ENCODE data around the gene GLYR1. TPM values are rescaled to one million over a fixed set of nuclear protein-coding genes. Genes with fewer than 3 reads are reported as not detected.

Gene GLYR1
- polyA plus RNA-seq, 1 donor from 2014 or later: 78.6 TPM

DNA sequence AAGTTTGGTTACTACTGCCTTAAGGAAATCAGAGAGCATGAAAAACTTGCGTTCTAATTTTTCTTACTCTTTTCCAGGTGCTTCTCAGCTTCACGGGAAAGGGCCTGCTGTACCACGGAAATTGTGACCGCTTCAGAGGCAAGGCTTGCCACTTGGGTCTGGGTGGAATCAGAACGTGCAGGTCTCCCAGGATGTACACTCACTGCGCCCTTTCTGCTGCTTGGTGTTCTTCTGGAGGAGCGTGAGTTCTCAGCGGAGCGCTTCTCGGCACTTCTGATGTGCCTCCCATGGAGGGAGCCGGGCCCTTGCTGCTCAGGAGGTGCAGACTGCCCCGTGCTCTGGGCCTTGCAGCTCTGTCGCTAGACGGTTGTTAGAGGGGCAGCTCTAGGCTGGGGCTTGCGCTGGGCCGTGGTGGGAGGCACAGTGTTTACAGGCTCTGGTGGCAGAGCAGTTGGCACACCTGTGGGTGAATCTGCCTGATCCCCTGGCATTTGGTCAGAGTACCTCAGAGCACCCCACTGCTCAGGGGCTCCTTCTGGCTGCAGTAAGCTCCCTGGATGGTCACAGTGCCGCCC, 33.0 kb upstream of the GLYR1 start:
- H3K36me3 ChIP-seq (ENCODE audit: insufficient read depth, low read length): peaks cover 3% of the 10 kb centered on the region

DNA sequence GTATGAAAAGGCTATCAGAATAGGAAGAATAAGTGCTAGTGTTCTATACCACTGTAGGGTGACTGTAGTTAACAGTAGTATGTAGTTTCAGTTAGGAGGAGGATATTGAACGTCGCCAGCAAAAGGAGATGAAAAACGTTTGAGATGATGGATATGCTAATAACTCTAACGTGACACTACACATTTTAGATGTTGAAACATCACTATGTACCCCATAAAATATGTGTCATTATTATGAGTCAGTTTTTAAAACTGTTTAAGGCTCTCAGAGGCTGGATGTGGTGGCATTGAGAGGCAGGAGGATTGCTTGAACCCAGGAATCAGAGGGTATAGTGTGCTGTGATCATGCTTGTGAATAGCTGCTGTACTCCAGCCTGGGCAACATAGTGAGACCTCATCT, 32.0 kb upstream of the GLYR1 start:
- Histone ChIP-seq H3K79me2 (replicated peaks; ENCODE audit: insufficient read depth, low read length) (no peaks in the 10 kb centered on the region), H3K36me3 (ENCODE audit: insufficient read depth, low read length) (peaks cover 3% of the 10 kb centered on the region), H3K9me3 (ENCODE audit: low read length) (no peaks in the 10 kb centered on the region), H3K27me3 (ENCODE audit: insufficient read depth, low read depth, low read length) (no peaks in the 10 kb centered on the region), H3K9ac (ENCODE audit: low read length) (no peak overlapping the region), H4K20me1 (ENCODE audit: insufficient read depth) (no peaks in the 10 kb centered on the region), H3K9me2 (ENCODE audit: insufficient read depth, low read length) (no peaks in the 10 kb centered on the region), H3K4me2 (ENCODE audit: low read length) (no peak overlapping the region), H3F3A (ENCODE audit: insufficient read depth, low read length, poor library complexity, severe bottlenecking) (no peaks in the 10 kb centered on the region), H3K27ac (ENCODE audit: low read length) (no peak overlapping the region), H3K4me3 (ENCODE audit: low read length) (no peak overlapping the region), H2AFZ (ENCODE audit: low read depth, low read length) (no peak overlapping the region)
- TF ChIP-seq POLR2AphosphoS5 (IDR thresholded peaks at IDR 0.05) (no peak), RAD21 (conservative IDR thresholded peaks at IDR 0.05) (no peak)
- TF ChIP-seq, protein P1, sequence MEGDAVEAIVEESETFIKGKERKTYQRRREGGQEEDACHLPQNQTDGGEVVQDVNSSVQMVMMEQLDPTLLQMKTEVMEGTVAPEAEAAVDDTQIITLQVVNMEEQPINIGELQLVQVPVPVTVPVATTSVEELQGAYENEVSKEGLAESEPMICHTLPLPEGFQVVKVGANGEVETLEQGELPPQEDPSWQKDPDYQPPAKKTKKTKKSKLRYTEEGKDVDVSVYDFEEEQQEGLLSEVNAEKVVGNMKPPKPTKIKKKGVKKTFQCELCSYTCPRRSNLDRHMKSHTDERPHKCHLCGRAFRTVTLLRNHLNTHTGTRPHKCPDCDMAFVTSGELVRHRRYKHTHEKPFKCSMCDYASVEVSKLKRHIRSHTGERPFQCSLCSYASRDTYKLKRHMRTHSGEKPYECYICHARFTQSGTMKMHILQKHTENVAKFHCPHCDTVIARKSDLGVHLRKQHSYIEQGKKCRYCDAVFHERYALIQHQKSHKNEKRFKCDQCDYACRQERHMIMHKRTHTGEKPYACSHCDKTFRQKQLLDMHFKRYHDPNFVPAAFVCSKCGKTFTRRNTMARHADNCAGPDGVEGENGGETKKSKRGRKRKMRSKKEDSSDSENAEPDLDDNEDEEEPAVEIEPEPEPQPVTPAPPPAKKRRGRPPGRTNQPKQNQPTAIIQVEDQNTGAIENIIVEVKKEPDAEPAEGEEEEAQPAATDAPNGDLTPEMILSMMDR (IDR thresholded peaks at IDR 0.05; ENCODE audit: poor library complexity, severe bottlenecking): no peak

More for the DNA sequence above, 33.0 kb upstream of the GLYR1 start:
- Histone ChIP-seq H3K27me3 (ENCODE audit: insufficient read depth, low read depth, low read length) (no peaks in the 10 kb centered on the region), H3K9ac (ENCODE audit: low read length) (no peak overlapping the region), H4K20me1 (ENCODE audit: insufficient read depth) (no peaks in the 10 kb centered on the region), H3K4me2 (ENCODE audit: low read length) (no peak overlapping the region), H3K4me3 (ENCODE audit: low read length) (no peak overlapping the region), H3K79me2 (replicated peaks; ENCODE audit: insufficient read depth, low read length) (no peaks in the 10 kb centered on the region), H3K27ac (ENCODE audit: low read length) (no peak overlapping the region), H2AFZ (ENCODE audit: low read depth, low read length) (no peak overlapping the region), H3K9me3 (ENCODE audit: low read length) (no peaks in the 10 kb centered on the region), H3F3A (ENCODE audit: insufficient read depth, low read length, poor library complexity, severe bottlenecking) (no peaks in the 10 kb centered on the region), H3K9me2 (ENCODE audit: insufficient read depth, low read length) (no peaks in the 10 kb centered on the region)
- TF ChIP-seq, protein P2, sequence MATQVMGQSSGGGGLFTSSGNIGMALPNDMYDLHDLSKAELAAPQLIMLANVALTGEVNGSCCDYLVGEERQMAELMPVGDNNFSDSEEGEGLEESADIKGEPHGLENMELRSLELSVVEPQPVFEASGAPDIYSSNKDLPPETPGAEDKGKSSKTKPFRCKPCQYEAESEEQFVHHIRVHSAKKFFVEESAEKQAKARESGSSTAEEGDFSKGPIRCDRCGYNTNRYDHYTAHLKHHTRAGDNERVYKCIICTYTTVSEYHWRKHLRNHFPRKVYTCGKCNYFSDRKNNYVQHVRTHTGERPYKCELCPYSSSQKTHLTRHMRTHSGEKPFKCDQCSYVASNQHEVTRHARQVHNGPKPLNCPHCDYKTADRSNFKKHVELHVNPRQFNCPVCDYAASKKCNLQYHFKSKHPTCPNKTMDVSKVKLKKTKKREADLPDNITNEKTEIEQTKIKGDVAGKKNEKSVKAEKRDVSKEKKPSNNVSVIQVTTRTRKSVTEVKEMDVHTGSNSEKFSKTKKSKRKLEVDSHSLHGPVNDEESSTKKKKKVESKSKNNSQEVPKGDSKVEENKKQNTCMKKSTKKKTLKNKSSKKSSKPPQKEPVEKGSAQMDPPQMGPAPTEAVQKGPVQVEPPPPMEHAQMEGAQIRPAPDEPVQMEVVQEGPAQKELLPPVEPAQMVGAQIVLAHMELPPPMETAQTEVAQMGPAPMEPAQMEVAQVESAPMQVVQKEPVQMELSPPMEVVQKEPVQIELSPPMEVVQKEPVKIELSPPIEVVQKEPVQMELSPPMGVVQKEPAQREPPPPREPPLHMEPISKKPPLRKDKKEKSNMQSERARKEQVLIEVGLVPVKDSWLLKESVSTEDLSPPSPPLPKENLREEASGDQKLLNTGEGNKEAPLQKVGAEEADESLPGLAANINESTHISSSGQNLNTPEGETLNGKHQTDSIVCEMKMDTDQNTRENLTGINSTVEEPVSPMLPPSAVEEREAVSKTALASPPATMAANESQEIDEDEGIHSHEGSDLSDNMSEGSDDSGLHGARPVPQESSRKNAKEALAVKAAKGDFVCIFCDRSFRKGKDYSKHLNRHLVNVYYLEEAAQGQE (IDR thresholded peaks at IDR 0.05; ENCODE audit: borderline replicate concordance): no peak
- no peak for TF ChIP-seq MXI1 (conservative IDR thresholded peaks at IDR 0.05; ENCODE audit: poor library complexity, severe bottlenecking)
- no peak for TF ChIP-seq TAF1 (IDR thresholded peaks at IDR 0.05; ENCODE audit: low read depth)
- TF ChIP-seq RAD21 (conservative IDR thresholded peaks at IDR 0.05): no peak
- no peak for TF ChIP-seq POLR2AphosphoS5 (IDR thresholded peaks at IDR 0.05)

DNA sequence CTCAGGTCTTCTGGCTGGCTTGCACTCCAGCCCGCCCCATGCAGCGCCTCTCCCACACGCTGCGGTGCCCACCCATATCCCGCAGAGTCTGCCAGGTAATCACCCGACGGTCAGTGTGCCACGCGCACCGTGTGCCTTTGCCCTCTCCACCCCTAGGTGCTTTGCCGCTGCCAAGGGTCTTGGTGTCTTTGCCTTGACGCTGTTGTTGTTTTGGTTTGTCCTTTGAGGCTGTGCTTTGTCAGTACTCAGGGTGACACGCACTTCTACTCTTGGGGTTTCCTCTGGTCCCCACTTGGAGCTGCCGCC, 30.2 kb upstream of the GLYR1 start:
- Histone ChIP-seq H3K27me3 (ENCODE audit: insufficient read depth, low read depth, low read length) (no peaks in the 10 kb centered on the region), H3K36me3 (ENCODE audit: insufficient read depth, low read length) (peaks cover 3% of the 10 kb centered on the region), H3K79me2 (replicated peaks; ENCODE audit: insufficient read depth, low read length) (no peaks in the 10 kb centered on the region), H3K9ac (ENCODE audit: low read length) (no peak overlapping the region), H3K9me3 (ENCODE audit: low read length) (no peaks in the 10 kb centered on the region), H4K20me1 (ENCODE audit: insufficient read depth) (no peaks in the 10 kb centered on the region), H3K4me3 (ENCODE audit: low read length) (no peak overlapping the region), H3K27ac (ENCODE audit: low read length) (no peak overlapping the region), H3K4me2 (ENCODE audit: low read length) (no peak overlapping the region), H3K9me2 (ENCODE audit: insufficient read depth, low read length) (no peaks in the 10 kb centered on the region), H2AFZ (ENCODE audit: low read depth, low read length) (no peak overlapping the region), H3F3A (ENCODE audit: insufficient read depth, low read length, poor library complexity, severe bottlenecking) (no peaks in the 10 kb centered on the region)
- TF ChIP-seq, protein P2 (IDR thresholded peaks at IDR 0.05; ENCODE audit: borderline replicate concordance): no peak
- TF ChIP-seq SMC3 (conservative IDR thresholded peaks at IDR 0.05; ENCODE audit: poor library complexity) (no peak), POLR2AphosphoS5 (IDR thresholded peaks at IDR 0.05) (no peak), TAF1 (IDR thresholded peaks at IDR 0.05; ENCODE audit: low read depth) (no peak), EP300 (conservative IDR thresholded peaks at IDR 0.05; ENCODE audit: poor library complexity, severe bottlenecking) (no peak), EZH2 (IDR thresholded peaks at IDR 0.05; ENCODE audit: borderline replicate concordance, insufficient read depth, low read length, poor library complexity, severe bottlenecking) (no peak), RAD21 (conservative IDR thresholded peaks at IDR 0.05) (no peak), MXI1 (conservative IDR thresholded peaks at IDR 0.05; ENCODE audit: poor library complexity, severe bottlenecking) (no peak)
- TF ChIP-seq, protein P1 (IDR thresholded peaks at IDR 0.05; ENCODE audit: poor library complexity, severe bottlenecking): no peak

All from neural cell (in vitro differentiated cells).